ENCODE data around the gene TMC7.

DNA sequence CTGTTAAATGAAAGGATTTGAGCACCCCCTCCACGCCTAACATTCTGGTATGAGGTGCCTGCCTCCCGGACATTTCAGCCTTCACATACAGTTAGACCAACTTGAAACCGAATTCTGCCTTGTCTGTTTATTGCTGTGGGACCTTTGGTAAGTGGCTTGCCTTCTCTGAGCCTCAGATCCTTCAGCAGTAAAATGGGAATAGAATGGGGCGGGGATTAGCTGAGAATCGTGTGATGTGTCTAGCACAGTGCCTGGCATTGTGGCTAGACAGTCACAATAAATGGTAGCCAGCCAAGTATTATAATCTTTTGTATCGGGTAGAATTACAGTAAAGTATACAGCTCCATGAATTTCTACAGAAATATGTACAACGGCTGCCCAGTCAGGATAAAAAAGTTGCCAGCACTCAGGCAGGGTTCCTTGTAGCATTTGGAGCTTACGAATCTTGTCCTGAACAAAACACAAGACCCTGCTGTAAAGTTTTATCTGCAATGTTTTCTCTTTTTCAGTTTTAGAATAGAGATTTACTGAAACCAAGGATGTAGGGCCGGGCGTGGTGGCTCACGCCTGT lies 786 bp downstream of the TMC7 start:
- TF ChIP-seq, protein P1, sequence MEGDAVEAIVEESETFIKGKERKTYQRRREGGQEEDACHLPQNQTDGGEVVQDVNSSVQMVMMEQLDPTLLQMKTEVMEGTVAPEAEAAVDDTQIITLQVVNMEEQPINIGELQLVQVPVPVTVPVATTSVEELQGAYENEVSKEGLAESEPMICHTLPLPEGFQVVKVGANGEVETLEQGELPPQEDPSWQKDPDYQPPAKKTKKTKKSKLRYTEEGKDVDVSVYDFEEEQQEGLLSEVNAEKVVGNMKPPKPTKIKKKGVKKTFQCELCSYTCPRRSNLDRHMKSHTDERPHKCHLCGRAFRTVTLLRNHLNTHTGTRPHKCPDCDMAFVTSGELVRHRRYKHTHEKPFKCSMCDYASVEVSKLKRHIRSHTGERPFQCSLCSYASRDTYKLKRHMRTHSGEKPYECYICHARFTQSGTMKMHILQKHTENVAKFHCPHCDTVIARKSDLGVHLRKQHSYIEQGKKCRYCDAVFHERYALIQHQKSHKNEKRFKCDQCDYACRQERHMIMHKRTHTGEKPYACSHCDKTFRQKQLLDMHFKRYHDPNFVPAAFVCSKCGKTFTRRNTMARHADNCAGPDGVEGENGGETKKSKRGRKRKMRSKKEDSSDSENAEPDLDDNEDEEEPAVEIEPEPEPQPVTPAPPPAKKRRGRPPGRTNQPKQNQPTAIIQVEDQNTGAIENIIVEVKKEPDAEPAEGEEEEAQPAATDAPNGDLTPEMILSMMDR (IDR thresholded peaks at IDR 0.05), result no peak
- TF ChIP-seq POLR2A (IDR thresholded peaks at IDR 0.05) (no peak), EP300 (IDR thresholded peaks at IDR 0.05) (no peak)

Data from ovary (tissue), 3 donors.